Endothelial cell of umbilical vein (primary cell): ENCODE data around the gene MAPRE2. TPM values are rescaled to one million over a fixed set of nuclear protein-coding genes. Genes with fewer than 3 reads are reported as not detected.

ENCODE experiments used
- BruUV-seq: library from RNA; stranded (reverse); fragments of 400-500 nt; replicated peaks from 2 replicates; lab custom pipeline; 2021; lab: Mats Ljungman, UMichigan
- CTCF ChIA-PET: fragments of 300-600, 350-600 bp; sonication (Branson Sonifier 250); formaldehyde crosslinking; loops from one replicate; lab custom pipeline; 2021; ENCODE audit warnings: antibody characterized with exemption, inconsistent platforms; lab: Charles Lee
- POLR2A ChIA-PET: fragments of 300-600, 350-600 bp; sonication (Branson Sonifier 250); formaldehyde crosslinking; loops from one replicate; lab custom pipeline; 2021; ENCODE audit warnings: antibody characterized with exemption, inconsistent platforms; lab: Charles Lee
- DNase-seq: peaks from one replicate; pipeline ENCODE4 v3.0.0-alpha.2; 2011; ENCODE audit warnings: low read depth, low spot score
- FAIRE-seq: peaks from 2 replicates; lab custom pipeline; 2011; peaks lifted over from hg19 to GRCh38; lab: Jason Lieb, UNC
- H2AFZ ChIP-seq: 2 replicates; pipeline ENCODE4 v1.6.0; 2012; ENCODE audit warnings: low read depth, low read length, control low read depth, inconsistent platforms
- H3K27ac ChIP-seq: 2 replicates; pipeline ENCODE4 v1.5.1; 2011; ENCODE audit warnings: low read depth, mild to moderate bottlenecking, control low read depth, low read length, moderate library complexity; ENCODE audit not compliant: insufficient read depth
- H3K27me3 ChIP-seq, 2 experiments: 2 replicates each; pipeline versions ENCODE4 v1.6.0 to v1.6.1; 2011; ENCODE audit warnings: low read length in 2 of 2, mixed read lengths in 1 of 2; ENCODE audit not compliant: control insufficient read depth in 2 of 2, insufficient read depth in 2 of 2
- H3K36me3 ChIP-seq, 2 experiments: 2 replicates in 1 of 2; 3 replicates in 1 of 2; pipeline ENCODE4 v1.5.1; 2011; ENCODE audit warnings: low read length in 2 of 2, mild to moderate bottlenecking in 1 of 2, moderate library complexity in 1 of 2; ENCODE audit not compliant: control insufficient read depth in 2 of 2, insufficient read depth in 2 of 2; ENCODE audit errors: extremely low read depth in 1 of 2
- H3K4me1 ChIP-seq: 3 replicates; pipeline ENCODE4 v1.5.1; 2011; ENCODE audit warnings: mild to moderate bottlenecking, low read length; ENCODE audit not compliant: control insufficient read depth, insufficient read depth; ENCODE audit errors: extremely low read depth
- H3K4me2 ChIP-seq: 2 replicates; pipeline ENCODE4 v1.6.1; 2011; ENCODE audit warnings: low read length, control low read depth, mixed read lengths; ENCODE audit not compliant: insufficient read depth
- H3K4me3 ChIP-seq, 3 experiments: fragments of 200-600 bp in 1 of 3; sonication (generic), shearing (Covaris generic) in 1 of 3; replicated peaks in 1 of 3; 2 replicates each; pipeline ENCODE4 v1.5.1; 2011 to 2016; ENCODE audit warnings: control low read depth in 3 of 3, low read length in 3 of 3, mild to moderate bottlenecking in 2 of 3, inconsistent platforms in 1 of 3, low read depth in 1 of 3, moderate library complexity in 1 of 3; ENCODE audit not compliant: insufficient read depth in 1 of 3
- H3K79me2 ChIP-seq: 2 replicates; pipeline ENCODE4 v1.6.0; 2012; ENCODE audit warnings: low read length, inconsistent platforms; ENCODE audit not compliant: control insufficient read depth, insufficient read depth
- H3K9ac ChIP-seq: replicated peaks from 2 replicates; pipeline ENCODE3; 2011; ENCODE audit warnings: low read length, control low read depth; ENCODE audit not compliant: insufficient read depth; ENCODE audit errors: extremely low read depth
- H3K9me1 ChIP-seq: replicated peaks from 3 replicates; pipeline ENCODE4 v1.6.0; 2011; ENCODE audit warnings: mild to moderate bottlenecking, low read length; ENCODE audit not compliant: control insufficient read depth, insufficient read depth; ENCODE audit errors: extremely low read depth
- H3K9me3 ChIP-seq: replicated peaks from 2 replicates; pipeline ENCODE4 v1.5.1; 2012; ENCODE audit warnings: low read length, inconsistent platforms; ENCODE audit not compliant: control insufficient read depth, insufficient read depth
- H4K20me1 ChIP-seq: replicated peaks from 2 replicates; pipeline ENCODE3; 2011; ENCODE audit warnings: mild to moderate bottlenecking, low read length; ENCODE audit not compliant: control insufficient read depth, insufficient read depth; ENCODE audit errors: extremely low read depth
- CTCF ChIP-seq, 2 donors: IDR thresholded peaks; 1 replicate in 1 of 2; 2 replicates in 1 of 2; pipeline ENCODE4 v1.5.1; 2011; ENCODE audit warnings: low read length in 2 of 2, mild to moderate bottlenecking in 2 of 2, moderate library complexity in 2 of 2, control low read depth in 1 of 2, inconsistent platforms in 1 of 2, low read depth in 1 of 2; ENCODE audit not compliant: insufficient read depth in 1 of 2; ENCODE audit errors: extremely low read depth in 1 of 2
- EZH2 ChIP-seq: IDR thresholded peaks from 2 replicates; pipeline ENCODE4 v1.6.1; 2012; ENCODE audit warnings: borderline replicate concordance, low read depth, mild to moderate bottlenecking, moderate library complexity, low read length, inconsistent platforms; ENCODE audit not compliant: severe bottlenecking
- FOS ChIP-seq: IDR thresholded peaks from 2 replicates; pipeline ENCODE4 v1.6.1; 2011; ENCODE audit warnings: mild to moderate bottlenecking, low read length, moderate library complexity, borderline replicate concordance; ENCODE audit not compliant: insufficient read depth
- GATA2 ChIP-seq: IDR thresholded peaks from 2 replicates; pipeline ENCODE4 v1.7.0; 2011; ENCODE audit warnings: low read depth, mild to moderate bottlenecking, moderate library complexity, mixed read lengths, low read length; ENCODE audit not compliant: insufficient read length, insufficient read depth
- JUN ChIP-seq: IDR thresholded peaks from 2 replicates; pipeline ENCODE4 v1.6.1; 2011; ENCODE audit warnings: borderline replicate concordance, low read depth; ENCODE audit not compliant: insufficient read length, insufficient read depth
- MAX ChIP-seq: IDR thresholded peaks from 2 replicates; pipeline ENCODE4 v1.6.1; 2011; ENCODE audit not compliant: insufficient read depth, insufficient read length
- MYC ChIP-seq: IDR thresholded peaks from one replicate; pipeline ENCODE4 v1.6.1; 2011; ENCODE audit warnings: mild to moderate bottlenecking, low read depth, low read length
- POLR2A ChIP-seq: IDR thresholded peaks from 2 replicates; pipeline ENCODE4 v1.6.1; 2012; ENCODE audit warnings: low read depth, mild to moderate bottlenecking, control low read depth, low read length
- POLR2AphosphoS5 ChIP-seq: IDR thresholded peaks from 2 replicates; pipeline ENCODE4 v1.6.1; 2012; ENCODE audit warnings: low read depth, mild to moderate bottlenecking, control low read depth, low read length, moderate library complexity; ENCODE audit not compliant: insufficient read depth
- dilution Hi-C: fragments of 300-500 bp; cut with MboI; formaldehyde crosslinking; loops from one replicate; pipeline ENCODE4 v1.15.0; 2019; ENCODE audit warnings: low sequenced_read_pairs; ENCODE audit not compliant: extremely low pct_ligation_motif_present
- intact Hi-C: fragments of 100-400 bp; cut with micrococcal nuclease; formaldehyde crosslinking; loops from one replicate; pipeline ENCODE4 v1.10.0; 2022
- polyA plus RNA-seq, 4 experiments: library from polyadenylated mRNA; depleted of rRNA in 3 of 4; stranded (reverse) in 3 of 4; unstranded in 1 of 4; fragments of >200 nt; gene quantifications; 2 replicates each; pipeline versions ENCODE4 v1.2.1 to v1.2.3, GENCODE V29; 2011 to 2012; ENCODE audit warnings: missing spikeins in 1 of 4
- total RNA-seq: library from RNA; stranded (reverse); gene quantifications from 2 replicates; pipeline ENCODE4 v1.2.3, GENCODE V29; 2021

Gene MAPRE2
- total and polyA plus RNA-seq, 2 donors (not counting 3 experiments of a cell fraction or from before 2014, with no cell fraction given), result 117 to 148 TPM

GRCh38 chr18:35189510-35189909 is 148.3 kb downstream of the MAPRE2 start:
- no peaks in the 10 kb centered on the region for H3K9me3 ChIP-seq
- no peaks in the 10 kb centered on the region for H3K36me3 ChIP-seq
- no peaks in the 10 kb centered on the region for H3K79me2 ChIP-seq
- no peak overlapping the region for H3K4me3 ChIP-seq
- H4K20me1 ChIP-seq, result no peaks in the 10 kb centered on the region
- H3K4me2 ChIP-seq, result no peak overlapping the region
- no TSS peak for BruUV-seq
- no peak overlapping the region for H3K27ac ChIP-seq
- intact Hi-C loops (no loop called here), dilution Hi-C loops (no loop called here)
- no peak overlapping the region for H2AFZ ChIP-seq
- peaks cover 0 to 4% of the 10 kb centered on the region in 2 experiments for H3K27me3 ChIP-seq
- FAIRE-seq (no peak), DNase-seq (no peak)
- POLR2A ChIA-PET, result no interaction called here
- H3K9ac ChIP-seq, result no peak overlapping the region
- no peaks in the 10 kb centered on the region for H3K4me1 ChIP-seq
- H3K9me1 ChIP-seq, result no peaks in the 10 kb centered on the region
- TF ChIP-seq MAX, result no peak
- CTCF ChIA-PET, result no interaction called here

- no peak overlapping the region for H3K27ac ChIP-seq
- no TSS peak for BruUV-seq
- dilution Hi-C loops (no loop called here), intact Hi-C loops (no loop called here)
- no peaks in the 10 kb centered on the region for H3K9me3 ChIP-seq
- POLR2A ChIA-PET, result no interaction called here
- H3K4me2 ChIP-seq, result no peak overlapping the region
- TF ChIP-seq POLR2AphosphoS5 (no peak), POLR2A (no peak), EZH2 (no peak), MAX (no peak), CTCF (IDR thresholded peaks at IDR 0.05; ENCODE audit: extremely low read depth in 1 of 2, insufficient read depth in 1 of 2, low read depth in 1 of 2, low read length in 2 of 2) (no peak), MYC (no peak), GATA2 (no peak), JUN (no peak), FOS (no peak)
- H4K20me1 ChIP-seq, result no peaks in the 10 kb centered on the region
- peaks cover 0 to 4% of the 10 kb centered on the region in 2 experiments for H3K27me3 ChIP-seq
- H3K4me3 ChIP-seq, result no peak overlapping the region
- CTCF ChIA-PET, result interaction anchor here (0.5 to 1.3 kb wide), 2 partner anchors 10 to 48 kb away, joined by 3 read pairs; no protein-coding TSS in a partner anchor
- no peaks in the 10 kb centered on the region for H3K36me3 ChIP-seq
- no peaks in the 10 kb centered on the region for H3K9me1 ChIP-seq
- no peaks in the 10 kb centered on the region for H3K79me2 ChIP-seq
- H3K4me1 ChIP-seq, result no peaks in the 10 kb centered on the region
- H3K9ac ChIP-seq, result no peak overlapping the region
- DNase-seq (no peak), FAIRE-seq (no peak)
- H2AFZ ChIP-seq, result no peak overlapping the region
Measured at GRCh38 chr18:35190948-35191697, 149.9 kb downstream of the MAPRE2 start.
